Measurements from ENCODE around the gene OR6C75.

GRCh38 chr12:55362675-55363074, at the start of gene OR6C75:
- TF ChIP-seq RARB (CRISPR knock-in tag; IDR thresholded peaks at IDR 0.05) = no peak
- TF ChIP-seq ESRRG (CRISPR knock-in tag; IDR thresholded peaks at IDR 0.05) = no peak
- TF ChIP-seq OSR1 (CRISPR knock-in tag; IDR thresholded peaks at IDR 0.05) = no peak
- no peak for TF ChIP-seq PATZ1 (CRISPR knock-in tag; IDR thresholded peaks at IDR 0.05; ENCODE audit: borderline replicate concordance)

All from SK-N-SH treated with all-trans-retinoic acid at 6 μM for 48 hours (cell line).